Skeletal muscle satellite cell (primary cell): ENCODE results near the gene MRPS34. TPM values are rescaled to one million over a fixed set of nuclear protein-coding genes. Genes with fewer than 3 reads are reported as not detected.

Source experiments
- H3K27me3 ChIP-seq: 2 replicates; pipeline ENCODE4 v1.7.0; 2013; ENCODE audit warnings: low read length; ENCODE audit not compliant: control insufficient read depth, insufficient read depth
- H3K36me3 ChIP-seq: 2 replicates; pipeline ENCODE4 v1.7.0; 2013; ENCODE audit warnings: mild to moderate bottlenecking, control low read depth, low read length; ENCODE audit not compliant: insufficient read depth
- H3K4me1 ChIP-seq: 2 replicates; pipeline ENCODE4 v1.7.0; 2013; ENCODE audit warnings: low read length; ENCODE audit not compliant: control insufficient read depth, insufficient read depth
- H3K4me2 ChIP-seq: 2 replicates; pipeline ENCODE4 v1.7.0; 2013; ENCODE audit warnings: mild to moderate bottlenecking, low read length
- H3K4me3 ChIP-seq: 2 replicates; pipeline ENCODE4 v1.7.0; 2013; ENCODE audit warnings: low read length
- H3K9ac ChIP-seq: 2 replicates; pipeline ENCODE4 v1.7.0; 2013; ENCODE audit warnings: mild to moderate bottlenecking, low read depth, low read length, moderate library complexity
- H3K9me3 ChIP-seq: replicated peaks from 2 replicates; pipeline ENCODE4 v1.7.0; 2013; ENCODE audit warnings: mild to moderate bottlenecking, control low read depth, low read length
- total RNA-seq: library from RNA; depleted of rRNA; stranded (reverse); fragments of >200 nt; gene quantifications from 2 replicates; pipeline ENCODE4 v1.2.3, GENCODE V29; 2012; rRNA removed

Gene MRPS34
- 82.8 and 95.8 TPM in 2 replicates for total RNA-seq

DNA sequence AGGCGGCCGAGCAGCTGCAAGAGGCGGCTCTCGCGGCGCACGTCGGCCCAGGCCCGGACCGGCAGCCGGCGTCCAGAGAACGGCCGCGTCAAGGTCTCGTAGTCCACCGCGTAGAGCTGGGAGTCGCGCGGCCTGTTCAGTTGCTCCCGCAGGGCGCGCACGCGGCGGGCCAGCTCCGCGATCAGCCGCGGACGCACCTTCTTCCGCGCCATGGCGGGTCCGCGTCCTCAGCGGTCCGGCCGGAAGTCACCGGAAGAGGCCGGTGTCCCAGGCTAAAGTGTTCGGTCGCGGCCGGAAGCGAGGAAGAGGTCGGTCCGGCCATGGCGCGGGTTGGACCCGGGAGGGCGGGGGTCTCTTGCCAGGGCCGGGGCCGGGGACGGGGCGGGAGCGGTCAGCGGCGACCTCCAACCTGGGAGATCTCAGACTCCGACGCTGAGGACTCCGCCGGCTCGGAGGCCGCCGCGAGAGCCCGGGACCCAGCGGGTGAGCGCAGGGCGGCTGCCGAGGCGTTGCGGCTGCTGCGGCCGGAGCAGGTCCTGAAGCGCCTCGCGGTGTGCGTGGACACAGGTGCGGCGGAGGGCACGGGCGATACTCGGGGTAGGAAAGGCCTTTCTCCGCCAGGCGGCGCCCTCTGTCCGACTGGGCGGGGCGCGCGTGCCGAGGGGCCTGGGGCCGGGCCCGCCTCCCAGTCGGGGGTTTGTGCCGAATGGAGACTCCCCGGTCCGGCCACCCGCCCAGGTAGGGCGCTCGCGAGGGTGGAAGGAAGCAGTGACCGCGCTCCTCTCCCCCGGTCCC lies at the start of gene MRPS34:
Gene MRPS34 (minus strand): TSS at position 227 of the 795 bp plus-strand sequence. CDS start 15 bp downstream, at position 212.
- Histone ChIP-seq H3K36me3 (peaks cover 42% of the 10 kb centered on the region), H3K27me3 (no peaks in the 10 kb centered on the region), H3K4me1 (peaks cover 32% of the 10 kb centered on the region), H3K9me3 (no peaks in the 10 kb centered on the region), H3K9ac (peak within 1 kb of the TSS; percentile 98), H3K4me2 (peak within 1 kb of the TSS; percentile 85), H3K4me3 (peak within 1 kb of the TSS; percentile 92)

DNA sequence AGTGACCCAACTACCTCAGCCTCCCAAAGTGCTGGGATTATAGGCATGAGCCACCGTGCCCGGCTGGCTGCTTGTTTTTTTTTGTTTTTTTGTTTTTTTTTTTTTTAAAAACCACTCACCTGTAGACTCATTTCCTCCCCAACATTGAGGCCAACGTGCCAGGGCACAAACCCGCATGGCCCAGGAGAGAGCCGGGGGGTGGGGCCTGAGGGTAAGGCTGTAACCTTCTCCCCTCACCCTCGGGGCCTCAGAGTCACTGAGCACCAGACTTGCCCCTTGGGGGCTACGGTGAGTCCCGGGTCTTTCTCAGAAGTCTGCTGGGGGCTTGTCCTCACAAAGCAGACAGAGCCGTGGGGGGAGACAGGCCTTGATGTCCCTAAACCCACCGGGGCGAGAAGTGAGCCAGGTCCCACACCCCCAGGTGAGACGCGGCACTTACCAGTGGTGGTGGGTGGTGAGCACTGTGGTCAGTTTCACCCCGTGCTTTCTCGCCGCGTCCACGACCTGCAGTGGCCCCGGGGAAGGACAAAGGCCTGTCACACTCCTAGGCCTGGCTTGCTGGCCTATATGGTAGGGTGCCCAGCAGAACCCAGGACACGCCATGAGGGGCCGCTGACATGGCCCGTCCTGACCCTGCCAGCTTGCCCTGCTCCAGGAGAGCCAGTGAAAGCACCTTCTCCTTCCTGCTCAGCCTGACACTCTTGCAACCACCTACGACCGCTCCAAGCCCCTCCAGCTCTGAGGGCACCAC lies 49.1 kb upstream of the MRPS34 start:
- peaks cover 5% of the 10 kb centered on the region for H3K36me3 ChIP-seq
- H3K9ac ChIP-seq: no peak overlapping the region
- no peak overlapping the region for H3K4me2 ChIP-seq
- no peaks in the 10 kb centered on the region for H3K27me3 ChIP-seq
- H3K9me3 ChIP-seq: no peaks in the 10 kb centered on the region
- no peak overlapping the region for H3K4me3 ChIP-seq
- H3K4me1 ChIP-seq: peaks cover 6% of the 10 kb centered on the region

DNA sequence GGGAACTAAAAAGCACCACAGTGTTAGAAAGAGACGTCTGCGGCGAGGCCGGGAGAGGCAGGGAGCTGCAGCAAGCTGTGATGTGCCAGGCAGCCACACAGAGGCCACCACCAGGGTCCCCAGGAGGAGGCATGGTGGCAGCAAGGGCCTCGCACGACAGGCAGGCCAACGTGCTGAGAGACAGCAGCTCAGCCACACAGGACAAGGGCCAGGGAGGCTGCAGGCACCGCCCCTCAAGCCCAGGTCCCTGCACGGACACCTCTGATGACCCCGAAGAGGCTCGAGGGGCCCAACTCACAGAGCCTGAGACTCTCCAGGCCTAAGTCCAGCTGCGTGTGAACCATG lies 48.0 kb upstream of the MRPS34 start:
- H3K27me3 ChIP-seq: no peaks in the 10 kb centered on the region
- H3K36me3 ChIP-seq: peaks cover 12% of the 10 kb centered on the region
- no peaks in the 10 kb centered on the region for H3K9me3 ChIP-seq
- peaks cover 5% of the 10 kb centered on the region for H3K4me1 ChIP-seq
- no peak overlapping the region for H3K9ac ChIP-seq
- H3K4me2 ChIP-seq: no peak overlapping the region
- no peak overlapping the region for H3K4me3 ChIP-seq

DNA sequence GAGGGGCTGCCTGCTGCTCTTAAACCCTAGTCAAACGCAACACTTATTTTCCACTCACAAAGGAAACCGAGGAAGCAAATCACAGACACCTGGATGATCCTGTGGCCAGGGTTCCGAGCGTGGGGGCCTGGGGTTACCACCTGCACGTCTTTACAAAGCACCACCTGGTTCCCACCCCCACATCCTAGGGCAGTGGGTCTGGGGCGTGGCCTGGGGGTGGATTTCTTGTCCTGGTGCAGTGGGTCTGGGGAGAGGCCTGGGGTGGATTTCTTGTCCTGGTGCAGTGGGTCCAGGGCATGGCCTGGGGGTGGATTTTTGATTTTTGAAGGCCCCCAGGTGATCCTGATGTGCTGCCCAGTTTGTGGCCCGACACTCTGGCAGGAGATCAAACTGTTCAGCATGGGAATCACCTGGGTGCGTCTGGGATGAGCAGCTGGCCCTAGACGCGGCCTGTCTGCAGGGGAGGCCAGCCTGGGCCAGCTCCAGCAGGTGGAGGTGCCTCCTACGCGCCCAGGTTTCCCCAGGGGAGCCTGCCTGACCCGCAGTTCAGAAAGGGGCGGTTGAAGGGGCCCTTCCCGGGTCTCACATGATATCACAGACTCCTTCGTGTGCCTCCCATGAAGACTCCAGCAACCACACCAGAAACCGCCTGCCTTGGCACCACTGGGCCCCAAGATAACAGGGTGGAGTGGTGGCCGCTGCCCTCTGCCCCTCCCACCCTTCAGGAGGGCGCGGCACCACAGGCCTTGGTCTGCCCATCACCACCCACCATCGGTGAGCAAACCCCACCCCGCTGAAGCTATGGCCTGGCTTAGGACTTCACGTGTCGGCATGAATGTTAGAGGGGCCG lies 47.4 kb upstream of the MRPS34 start:
- Histone ChIP-seq H3K27me3 (no peaks in the 10 kb centered on the region), H3K9ac (no peak overlapping the region), H3K4me3 (no peak overlapping the region), H3K4me1 (no peaks in the 10 kb centered on the region), H3K36me3 (peaks cover 12% of the 10 kb centered on the region), H3K4me2 (no peak overlapping the region), H3K9me3 (no peaks in the 10 kb centered on the region)

DNA sequence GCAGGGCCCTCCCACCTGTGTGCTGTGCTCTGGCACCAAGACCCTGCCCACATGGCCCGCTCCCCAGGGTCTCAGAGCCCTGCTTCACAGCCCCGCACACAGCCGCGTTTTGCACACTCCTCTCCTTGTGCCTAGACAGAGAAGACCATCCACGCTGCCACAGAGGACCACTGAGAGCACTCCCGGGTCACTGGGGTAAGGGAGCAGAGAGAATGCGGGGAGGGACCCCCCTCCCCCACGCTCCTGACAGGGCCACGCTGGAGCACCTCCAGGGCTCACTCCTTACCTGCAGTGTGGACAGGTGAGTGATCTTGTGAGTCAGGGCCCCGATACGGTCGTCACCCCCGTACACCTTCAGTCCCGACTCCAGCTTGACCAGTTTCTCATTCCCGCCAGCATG lies 46.7 kb upstream of the MRPS34 start:
- no peak overlapping the region for H3K4me3 ChIP-seq
- no peak overlapping the region for H3K9ac ChIP-seq
- peaks cover 12% of the 10 kb centered on the region for H3K36me3 ChIP-seq
- no peaks in the 10 kb centered on the region for H3K27me3 ChIP-seq
- H3K4me2 ChIP-seq: no peak overlapping the region
- H3K4me1 ChIP-seq: no peaks in the 10 kb centered on the region
- H3K9me3 ChIP-seq: no peaks in the 10 kb centered on the region

DNA sequence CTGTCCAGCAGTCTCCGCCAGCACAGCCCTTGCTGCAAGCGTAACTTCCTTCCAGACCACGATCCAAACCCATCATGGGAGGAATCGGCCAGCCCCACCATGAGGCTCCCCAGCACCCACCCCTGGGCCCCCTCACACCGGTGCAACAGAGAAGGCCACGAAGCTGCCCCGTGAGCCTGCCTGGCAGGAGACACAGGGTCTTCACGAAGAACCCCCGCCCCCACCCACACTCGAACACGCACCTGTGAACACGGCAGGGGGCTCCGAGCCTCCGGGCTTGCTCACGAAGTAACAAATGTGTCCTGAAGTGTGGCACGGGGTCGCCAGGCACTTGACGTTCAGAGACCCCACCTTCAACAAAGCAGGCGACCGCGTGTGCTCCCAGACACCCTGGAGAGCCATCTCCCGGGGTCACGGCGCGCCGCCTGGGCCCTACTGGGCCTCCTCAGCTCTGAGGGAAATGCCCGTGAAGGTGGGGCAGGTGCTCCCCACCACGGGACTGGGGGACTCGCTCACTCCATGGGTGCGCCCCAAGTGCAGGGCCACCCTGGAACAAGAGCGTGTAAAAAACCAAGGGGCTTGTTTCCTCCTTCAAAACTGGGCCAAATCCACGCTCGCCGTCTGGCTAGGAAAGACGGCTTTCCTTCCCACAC lies 46.1 kb upstream of the MRPS34 start:
- Histone ChIP-seq H3K36me3 (peaks cover 12% of the 10 kb centered on the region), H3K27me3 (no peaks in the 10 kb centered on the region), H3K4me1 (no peaks in the 10 kb centered on the region), H3K9me3 (no peaks in the 10 kb centered on the region), H3K4me3 (no peak overlapping the region), H3K4me2 (no peak overlapping the region), H3K9ac (no peak overlapping the region)

DNA sequence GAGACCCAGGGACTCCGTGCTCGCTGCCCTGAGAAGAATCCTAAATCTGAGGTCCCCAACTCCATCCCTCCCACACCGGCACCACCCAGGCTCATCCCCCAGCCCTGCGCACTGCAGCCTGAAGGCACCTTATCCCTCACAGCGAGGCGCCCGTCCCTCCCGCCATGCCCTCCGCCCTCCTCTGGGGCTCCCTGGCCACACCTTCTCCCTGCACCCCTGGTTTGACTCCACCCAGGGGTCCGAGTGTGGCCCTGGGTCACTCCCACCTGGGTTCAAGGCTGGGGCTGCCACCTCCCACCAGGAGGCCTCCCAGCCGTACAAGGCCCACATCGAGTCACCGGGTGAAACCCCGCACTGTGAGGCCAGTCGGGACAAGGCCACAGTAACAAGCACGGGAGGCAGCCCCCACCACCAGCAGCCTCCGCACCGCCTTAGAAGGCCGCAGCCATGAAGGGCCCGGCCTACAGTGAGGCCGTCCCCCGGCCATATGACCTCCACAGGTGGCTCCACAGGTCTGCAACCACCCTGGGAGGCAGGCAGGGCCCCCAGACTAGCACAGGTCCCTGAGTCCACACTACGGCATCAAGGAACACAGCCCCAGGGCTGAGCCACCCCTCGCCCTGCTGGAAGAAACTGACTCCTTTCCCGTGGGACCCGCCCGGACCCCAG lies 45.4 kb upstream of the MRPS34 start:
- Histone ChIP-seq H3K4me1 (no peaks in the 10 kb centered on the region), H3K4me3 (no peak overlapping the region), H3K9ac (no peak overlapping the region), H3K27me3 (no peaks in the 10 kb centered on the region), H3K36me3 (peaks cover 12% of the 10 kb centered on the region), H3K9me3 (no peaks in the 10 kb centered on the region), H3K4me2 (no peak overlapping the region)

DNA sequence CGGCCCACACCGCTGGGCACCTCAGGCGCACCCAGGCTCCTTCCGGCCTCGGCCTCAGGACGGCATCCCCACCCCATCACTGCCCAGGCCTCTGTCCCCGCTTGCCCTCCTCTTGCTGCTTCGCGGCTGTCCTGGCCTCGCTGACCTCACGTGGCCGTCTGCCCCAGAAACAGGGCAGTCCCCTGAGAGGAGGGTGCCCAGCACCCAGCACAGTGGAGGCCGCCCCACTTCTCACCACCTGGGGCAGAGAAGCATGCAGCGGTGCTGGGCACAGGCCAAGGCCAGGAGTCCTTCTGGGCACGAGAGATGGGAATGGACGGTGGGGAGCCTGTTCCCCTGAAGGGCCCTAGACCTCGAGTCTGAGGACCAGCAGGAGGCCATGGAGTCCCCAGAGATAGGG lies 44.8 kb upstream of the MRPS34 start:
- Histone ChIP-seq H3K36me3 (peaks cover 12% of the 10 kb centered on the region), H3K27me3 (no peaks in the 10 kb centered on the region), H3K4me2 (no peak overlapping the region), H3K9me3 (no peaks in the 10 kb centered on the region), H3K4me1 (peaks cover 5% of the 10 kb centered on the region), H3K9ac (no peak overlapping the region), H3K4me3 (no peak overlapping the region)

DNA sequence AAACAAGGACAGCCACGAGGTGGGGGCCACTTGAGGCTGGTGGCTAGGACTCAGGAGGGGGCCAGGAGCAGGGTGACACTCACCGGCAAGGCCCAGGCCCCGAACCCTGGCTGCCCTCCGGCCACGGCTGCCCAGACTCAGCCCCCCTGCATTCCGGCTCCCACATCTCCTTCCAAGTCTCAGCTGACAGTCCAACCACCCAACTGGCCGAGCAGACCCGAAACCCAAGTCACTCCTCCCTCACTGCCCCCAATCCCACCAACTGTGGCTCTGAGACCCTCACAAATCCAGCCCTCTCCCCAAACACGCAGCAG lies 44.3 kb upstream of the MRPS34 start:
- Histone ChIP-seq H3K27me3 (no peaks in the 10 kb centered on the region), H3K9me3 (no peaks in the 10 kb centered on the region), H3K4me1 (peaks cover 6% of the 10 kb centered on the region), H3K4me2 (no peak overlapping the region), H3K36me3 (peaks cover 12% of the 10 kb centered on the region), H3K9ac (no peak overlapping the region), H3K4me3 (no peak overlapping the region)

DNA sequence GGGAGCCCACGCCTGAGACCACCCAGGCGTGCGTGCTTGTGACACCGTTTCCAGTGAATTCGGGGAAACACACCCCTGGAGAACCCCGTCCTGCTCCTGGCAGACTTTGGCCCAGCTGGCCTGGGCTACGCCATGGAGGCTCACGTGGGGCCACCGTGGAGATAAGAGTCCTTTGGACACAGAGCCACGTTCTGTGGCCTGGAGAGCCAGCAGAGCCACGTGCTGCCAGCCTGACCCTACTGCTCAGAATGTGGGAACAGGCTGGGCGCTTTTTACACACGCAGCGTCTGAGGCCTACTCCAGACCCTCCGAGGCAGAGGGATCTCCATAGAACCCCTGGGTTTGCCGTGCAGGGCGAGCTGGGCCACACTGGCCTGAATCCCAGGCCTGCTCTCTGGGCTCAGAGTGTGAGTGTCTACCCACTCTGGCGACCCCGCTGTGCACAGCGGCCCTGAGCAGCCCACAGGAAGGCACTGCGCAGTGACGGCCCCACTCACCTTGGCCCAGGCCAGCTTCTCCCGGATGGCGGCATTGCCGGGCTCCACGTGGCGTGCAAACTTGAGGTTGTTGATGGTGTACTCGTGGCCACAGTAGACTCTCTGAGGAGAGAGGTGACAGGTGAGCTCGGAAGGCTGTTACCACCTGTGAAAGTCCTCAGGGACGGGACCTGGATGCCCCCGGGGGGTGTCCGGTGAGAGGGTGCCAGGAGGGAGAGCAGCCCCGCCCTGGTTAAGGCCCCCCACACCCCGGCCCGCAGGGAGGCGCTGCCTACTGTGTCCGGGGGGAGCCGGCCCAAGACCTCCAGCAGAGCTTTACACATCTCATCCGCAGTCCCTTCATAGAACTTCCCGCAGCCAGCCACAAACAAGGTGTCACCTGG lies 43.7 kb upstream of the MRPS34 start:
- peaks cover 12% of the 10 kb centered on the region for H3K36me3 ChIP-seq

More for the DNA sequence above, 43.7 kb upstream of the MRPS34 start:
- no peaks in the 10 kb centered on the region for H3K27me3 ChIP-seq
- H3K9me3 ChIP-seq: no peaks in the 10 kb centered on the region
- H3K4me1 ChIP-seq: peaks cover 6% of the 10 kb centered on the region
- H3K9ac ChIP-seq: no peak overlapping the region
- H3K4me3 ChIP-seq: no peak overlapping the region
- no peak overlapping the region for H3K4me2 ChIP-seq
